H1 (cell line): ENCODE data around the gene AMPD3. TPM values are rescaled to one million over a fixed set of nuclear protein-coding genes. Genes with fewer than 3 reads are reported as not detected.

Experiments
- CTCF ChIA-PET: fragments of 300-600 bp; sonication (Branson Sonifier 250); formaldehyde crosslinking; loops from one replicate; lab custom pipeline; 2021; ENCODE audit not compliant: partially characterized antibody; lab: Charles Lee
- POLR2A ChIA-PET: fragments of 300-600 bp; sonication (Branson Sonifier 250); formaldehyde crosslinking; loops from one replicate; lab custom pipeline; 2021; ENCODE audit warnings: inconsistent platforms; ENCODE audit not compliant: partially characterized antibody; lab: Charles Lee
- DNase-seq, 2 experiments: peaks; one replicate each; pipeline versions ENCODE4 v3.0.0 to v3.0.0-alpha.2; 2010 to 2022; ENCODE audit warnings: low spot score in 2 of 2, low read depth in 1 of 2, mixed read lengths in 1 of 2
- FAIRE-seq: peaks from 2 replicates; lab custom pipeline; 2011; peaks lifted over from hg19 to GRCh38; lab: Jason Lieb, UNC
- H2AFZ ChIP-seq: 2 replicates; pipeline ENCODE4 v1.8.1; 2012; ENCODE audit warnings: low read length, inconsistent platforms
- H2AK5ac ChIP-seq: 2 replicates; pipeline ENCODE4 v1.6.1; 2013; ENCODE audit warnings: low read depth, low read length
- H2BK120ac ChIP-seq: replicated peaks from 2 replicates; pipeline ENCODE3; 2013; ENCODE audit warnings: low read depth, low read length, inconsistent platforms
- H2BK12ac ChIP-seq: 2 replicates; pipeline ENCODE4 v1.6.1; 2013; ENCODE audit warnings: low read depth, low read length
- H2BK15ac ChIP-seq: 2 replicates; pipeline ENCODE4 v1.6.1; 2013; ENCODE audit warnings: low read length
- H2BK20ac ChIP-seq: 2 replicates; pipeline ENCODE4 v1.6.1; 2013; ENCODE audit warnings: low read length
- H2BK5ac ChIP-seq: 2 replicates; pipeline ENCODE4 v1.6.1; 2013; ENCODE audit warnings: low read depth, low read length
- H3K14ac ChIP-seq: 2 replicates; pipeline ENCODE4 v1.6.1; 2013; ENCODE audit warnings: inconsistent platforms; ENCODE audit not compliant: insufficient read length
- H3K18ac ChIP-seq: 2 replicates; pipeline ENCODE4 v1.6.1; 2013; ENCODE audit warnings: low read length; ENCODE audit errors: extremely low read depth
- H3K23ac ChIP-seq: 2 replicates; pipeline ENCODE4 v1.6.1; 2013; ENCODE audit warnings: inconsistent platforms; ENCODE audit not compliant: insufficient read length
- H3K23me2 ChIP-seq: 2 replicates; pipeline ENCODE4 v1.6.1; 2013; ENCODE audit warnings: low read depth, low read length
- H3K27ac ChIP-seq: 2 replicates; pipeline ENCODE4 v1.6.1; 2011; ENCODE audit warnings: low read depth, low read length, inconsistent platforms
- H3K27me3 ChIP-seq, 4 experiments: replicated peaks in 1 of 4; 1 replicate in 1 of 4; 2 replicates in 3 of 4; pipeline versions ENCODE4 v1.6.1 to v1.8.1; 2011 to 2013; ENCODE audit warnings: low read length in 3 of 4, mild to moderate bottlenecking in 3 of 4, inconsistent platforms in 2 of 4, mixed read lengths in 2 of 4, moderate library complexity in 1 of 4; ENCODE audit not compliant: control insufficient read depth in 3 of 4, insufficient read depth in 3 of 4; ENCODE audit errors: extremely low read depth in 1 of 4
- H3K36me3 ChIP-seq, 4 experiments: 2 replicates each; pipeline versions ENCODE4 v1.6.1 to v1.8.1; 2011 to 2013; ENCODE audit warnings: mild to moderate bottlenecking in 4 of 4, low read length in 3 of 4, moderate library complexity in 2 of 4, control low read depth in 1 of 4, inconsistent platforms in 1 of 4; ENCODE audit not compliant: insufficient read depth in 4 of 4, control insufficient read depth in 2 of 4
- H3K4ac ChIP-seq: replicated peaks from 2 replicates; pipeline ENCODE3; 2013; ENCODE audit warnings: low read length, low read depth, mixed read lengths, inconsistent platforms; ENCODE audit not compliant: insufficient read length
- H3K4me1 ChIP-seq, 4 experiments: replicated peaks in 1 of 4; 1 replicate in 1 of 4; 2 replicates in 3 of 4; pipeline versions ENCODE4 v1.6.1 to v1.8.1; 2011 to 2013; ENCODE audit warnings: low read length in 3 of 4, inconsistent platforms in 2 of 4, mixed read lengths in 1 of 4; ENCODE audit not compliant: insufficient read depth in 4 of 4, control insufficient read depth in 3 of 4
- H3K4me2 ChIP-seq, 2 experiments: 2 replicates each; pipeline versions ENCODE4 v1.6.1 to v1.8.1; 2011 to 2013; ENCODE audit warnings: low read depth in 2 of 2, low read length in 2 of 2, control low read depth in 1 of 2, inconsistent platforms in 1 of 2, mild to moderate bottlenecking in 1 of 2; ENCODE audit not compliant: insufficient read depth in 1 of 2
- H3K4me3 ChIP-seq, 4 experiments: fragments of 200-600, 300-600 bp in 1 of 4; sonication (generic), shearing (Covaris generic), sonication (Bioruptor Twin) in 1 of 4; 2 replicates each; pipeline versions ENCODE4 v1.5.1 to v1.8.1; 2011 to 2016; ENCODE audit warnings: low read length in 4 of 4, low read depth in 3 of 4, control low read depth in 2 of 4, inconsistent platforms in 2 of 4, mild to moderate bottlenecking in 2 of 4, mixed read lengths in 1 of 4, moderate library complexity in 1 of 4; ENCODE audit not compliant: insufficient read depth in 2 of 4; ENCODE audit errors: extremely low read depth in 1 of 4
- H3K56ac ChIP-seq: replicated peaks from 2 replicates; pipeline ENCODE3; 2013; ENCODE audit warnings: low read depth, mild to moderate bottlenecking, mixed read lengths, low read length, inconsistent platforms; ENCODE audit not compliant: insufficient read length
- H3K79me1 ChIP-seq: 2 replicates; pipeline ENCODE4 v1.6.1; 2013; ENCODE audit warnings: low read depth, low read length, control low read depth
- H3K79me2 ChIP-seq, 2 experiments: 2 replicates each; pipeline versions ENCODE4 v1.6.1 to v1.8.1; 2012 to 2013; ENCODE audit warnings: low read length in 2 of 2, mild to moderate bottlenecking in 2 of 2, inconsistent platforms in 1 of 2; ENCODE audit not compliant: insufficient read depth in 2 of 2, control insufficient read depth in 1 of 2
- H3K9ac ChIP-seq, 4 experiments: replicated peaks in 1 of 4; 1 replicate in 1 of 4; 2 replicates in 3 of 4; pipeline versions ENCODE4 v1.6.1 to v1.8.1; 2011 to 2013; ENCODE audit warnings: low read depth in 3 of 4, low read length in 3 of 4, control low read depth in 2 of 4, mild to moderate bottlenecking in 2 of 4, moderate library complexity in 2 of 4, inconsistent platforms in 1 of 4; ENCODE audit errors: extremely low read depth in 1 of 4
- H3K9me3 ChIP-seq, 2 experiments: 2 replicates each; pipeline versions ENCODE4 v1.6.1 to v1.8.1; 2012 to 2013; ENCODE audit warnings: mild to moderate bottlenecking in 2 of 2, moderate library complexity in 2 of 2, control low read depth in 1 of 2, inconsistent platforms in 1 of 2, low read depth in 1 of 2, low read length in 1 of 2, mixed read lengths in 1 of 2; ENCODE audit not compliant: insufficient read depth in 2 of 2
- H4K20me1 ChIP-seq, 2 experiments: replicated peaks in 1 of 2; 2 replicates each; pipeline versions ENCODE3 to v1.8.1; 2011 to 2013; ENCODE audit warnings: inconsistent platforms in 2 of 2, low read length in 2 of 2, mild to moderate bottlenecking in 1 of 2; ENCODE audit not compliant: insufficient read depth in 2 of 2, control insufficient read depth in 1 of 2
- H4K5ac ChIP-seq: 2 replicates; pipeline ENCODE4 v1.6.1; 2013; ENCODE audit warnings: low read length, low read depth, mixed read lengths, inconsistent platforms; ENCODE audit not compliant: insufficient read length
- H4K8ac ChIP-seq: 2 replicates; pipeline ENCODE4 v1.8.0; 2013; ENCODE audit warnings: mild to moderate bottlenecking, moderate library complexity, low read length, inconsistent platforms; ENCODE audit not compliant: insufficient read depth; ENCODE audit errors: extremely low read depth
- H4K91ac ChIP-seq: replicated peaks from 2 replicates; pipeline ENCODE3; 2013; ENCODE audit warnings: low read length, mixed read lengths, inconsistent platforms; ENCODE audit not compliant: insufficient read length
- CEBPB ChIP-seq: IDR thresholded peaks from 2 replicates; pipeline ENCODE4 v1.6.1; 2012; ENCODE audit warnings: low read depth, low read length
- EGR1 ChIP-seq: IDR thresholded peaks from 2 replicates; pipeline ENCODE4 v1.6.1; 2011; ENCODE audit warnings: low read depth, low read length, borderline replicate concordance
- GTF2F1 ChIP-seq: IDR thresholded peaks from 2 replicates; pipeline ENCODE4 v1.6.1; 2012; ENCODE audit warnings: low read depth, low read length, improper control_type of control experiment, borderline replicate concordance
- JUN ChIP-seq: IDR thresholded peaks from 2 replicates; pipeline ENCODE4 v1.6.1; 2011; ENCODE audit warnings: low read depth, mild to moderate bottlenecking, improper control_type of control experiment, low read length
- JUND ChIP-seq: IDR thresholded peaks from 2 replicates; pipeline ENCODE4 v1.6.1; 2011; ENCODE audit warnings: mild to moderate bottlenecking, improper control_type of control experiment, low read length
- KDM4A ChIP-seq: IDR thresholded peaks from one replicate; pipeline ENCODE4 v1.7.1; 2012; ENCODE audit warnings: low read depth, mild to moderate bottlenecking, moderate library complexity, low read length, inconsistent platforms; ENCODE audit not compliant: severe bottlenecking
- MAX ChIP-seq: IDR thresholded peaks from 2 replicates; pipeline ENCODE4 v1.6.1; 2012; ENCODE audit warnings: inconsistent platforms
- NANOG ChIP-seq: IDR thresholded peaks from 2 replicates; pipeline ENCODE4 v1.6.1; 2011; ENCODE audit warnings: low read length, low read depth, mild to moderate bottlenecking, inconsistent platforms; ENCODE audit not compliant: insufficient read depth, poor library complexity, severe bottlenecking
- POLR2AphosphoS5 ChIP-seq: IDR thresholded peaks from 2 replicates; pipeline ENCODE4 v1.6.1; 2011; ENCODE audit warnings: low read depth, low read length
- RAD21 ChIP-seq, 2 experiments: IDR thresholded peaks in 1 of 2; conservative IDR thresholded peaks in 1 of 2; 2 replicates each; pipeline ENCODE4 v1.6.1; 2011; ENCODE audit warnings: low read depth in 2 of 2, low read length in 2 of 2, improper control_type of control experiment in 1 of 2, inconsistent platforms in 1 of 2, mild to moderate bottlenecking in 1 of 2, moderate library complexity in 1 of 2
- SP4 ChIP-seq: IDR thresholded peaks from 2 replicates; pipeline ENCODE4 v1.6.1; 2012; ENCODE audit warnings: low read length, inconsistent platforms
- WGBS, 2 experiments: shearing (Covaris generic) in 1 of 2; methylation state at CpG; one replicate each; pipeline versions ENCODE4 v1.1.6 to v1.1.7; 2013 to 2015; ENCODE audit warnings: low lambda C conversion rate in 2 of 2, mixed read lengths in 2 of 2, inconsistent platforms in 1 of 2, low coverage in 1 of 2, missing lambda C conversion rate in 1 of 2; ENCODE audit not compliant: insufficient replicate concordance in 2 of 2, insufficient coverage in 1 of 2, insufficient read length in 1 of 2; ENCODE audit errors: extremely low coverage in 1 of 2, missing lambda C conversion rate in 1 of 2; 5-methylcytosine and 5-hydroxymethylcytosine counted together
- polyA plus RNA-seq, 7 experiments: library from polyadenylated mRNA; depleted of rRNA in 3 of 7; stranded (reverse) in 5 of 7; unstranded in 2 of 7; fragments of >200 nt in 5 of 7; fragments of 200-250 nt in 2 of 7; gene quantifications; 1 replicate in 5 of 7; 2 replicates in 1 of 7; 4 replicates in 1 of 7; pipeline versions ENCODE4 v1.2.1 to v1.2.3, GENCODE V29; 2011 to 2013; ENCODE audit warnings: missing spikeins in 2 of 7, mixed read lengths in 2 of 7
- total RNA-seq: library from RNA; stranded (reverse); fragmentation: NEBNext Ultra II Directional; extraction: Animal tissue kit (Norgen Biotek cat#: 25700); gene quantifications from 2 replicates; pipeline ENCODE4 v1.2.1, GENCODE V29; 2021

The AMPD3 gene
- total and polyA plus RNA-seq, 2 of the 8 experiments (the other 6 are each of a cell fraction or from before 2014, with no cell fraction given): 4.0 to 6.3 TPM

GRCh38 chr11:10459029-10459970 lies 4.2 kb downstream of the AMPD3 start:
- no peak overlapping the region for H3K23ac ChIP-seq
- H4K5ac ChIP-seq: no peak overlapping the region
- no peaks in the 10 kb centered on the region for H3K79me2 ChIP-seq
- no peaks in the 10 kb centered on the region for H3K9me3 ChIP-seq
- H4K8ac ChIP-seq: no peak overlapping the region
- CTCF ChIA-PET: interaction anchor here (0.6 to 1.2 kb wide), 5 partner anchors 8 to 973 kb away, joined by 3 to 5 read pairs (median 3); partner anchors contain the start of gene RNF141
- no peak overlapping the region for H3K4ac ChIP-seq
- H3K27me3 ChIP-seq: no peaks in the 10 kb centered on the region
- POLR2A ChIA-PET: interaction anchor here (0.9 kb wide), 1 partner anchor 349 kb away, joined by 4 read pairs; the partner anchor contains the start of gene EIF4G2
- no peak overlapping the region for H3K14ac ChIP-seq
- H4K20me1 ChIP-seq: no peaks in the 10 kb centered on the region
- H3K36me3 ChIP-seq: no peaks in the 10 kb centered on the region
- peak overlapping the region; percentile 1; the same call in 1 of the 2 replicates for H2BK12ac ChIP-seq
- 90% methylated on average over 7 of the region's 7 CpGs; no CpG with 5 or more reads in 1 of the 2 experiments for WGBS, 2 experiments
- FAIRE-seq: no peak
- H2BK20ac ChIP-seq: no peak overlapping the region
- no peak overlapping the region for H3K18ac ChIP-seq
- no peak overlapping the region for H4K91ac ChIP-seq
- no peak overlapping the region for H3K56ac ChIP-seq
- H3K4me1 ChIP-seq: peaks cover 5 to 16% (median 7%) of the 10 kb centered on the region in 4 experiments
- H3K23me2 ChIP-seq: no peaks in the 10 kb centered on the region
- no peak overlapping the region for H2BK5ac ChIP-seq
- no peak overlapping the region for H2BK15ac ChIP-seq
- no peak overlapping the region for H3K4me3 ChIP-seq
- H3K79me1 ChIP-seq: no peaks in the 10 kb centered on the region
- peak in 1 of 2 experiments; percentile 44 for DNase-seq
- no peak overlapping the region; the same call in 1 of the 2 replicates for H3K27ac ChIP-seq
- H3K4me2 ChIP-seq: no peak overlapping the region
- 0 out of 2 replicates have a peak overlapping the region, but pooled peaks have one; percentile 14 for H2AK5ac ChIP-seq
- H2BK120ac ChIP-seq: no peak overlapping the region
- no peak overlapping the region for H2AFZ ChIP-seq
- H3K9ac ChIP-seq: no peak overlapping the region
- TF ChIP-seq GTF2F1 (no peak), MAX (no peak), POLR2AphosphoS5 (no peak), RAD21 (IDR thresholded peaks at IDR 0.05 in 1 of 2, conservative IDR thresholded peaks at IDR 0.05 in 1 of 2; ENCODE audit: low read depth in 2 of 2, low read length in 2 of 2) (no peak), NANOG (no peak), JUN (no peak), KDM4A (no peak), JUND (no peak), EGR1 (no peak), CEBPB (no peak), SP4 (no peak)
